H1 (cell line): ENCODE results near the gene PGF. TPM values are rescaled to one million over a fixed set of nuclear protein-coding genes. Genes with fewer than 3 reads are reported as not detected.

Source experiments
- CTCF ChIA-PET: fragments of 300-600 bp; sonication (Branson Sonifier 250); formaldehyde crosslinking; loops from one replicate; lab custom pipeline; 2021; ENCODE audit not compliant: partially characterized antibody; lab: Charles Lee
- POLR2A ChIA-PET: fragments of 300-600 bp; sonication (Branson Sonifier 250); formaldehyde crosslinking; loops from one replicate; lab custom pipeline; 2021; ENCODE audit warnings: inconsistent platforms; ENCODE audit not compliant: partially characterized antibody; lab: Charles Lee
- DNase-seq, 2 experiments: peaks; one replicate each; pipeline versions ENCODE4 v3.0.0 to v3.0.0-alpha.2; 2010 to 2022; ENCODE audit warnings: low spot score in 2 of 2, low read depth in 1 of 2, mixed read lengths in 1 of 2
- FAIRE-seq: peaks from 2 replicates; lab custom pipeline; 2011; peaks lifted over from hg19 to GRCh38; lab: Jason Lieb, UNC
- H2AFZ ChIP-seq: 2 replicates; pipeline ENCODE4 v1.8.1; 2012; ENCODE audit warnings: low read length, inconsistent platforms
- H2AK5ac ChIP-seq: 2 replicates; pipeline ENCODE4 v1.6.1; 2013; ENCODE audit warnings: low read depth, low read length
- H2BK120ac ChIP-seq: replicated peaks from 2 replicates; pipeline ENCODE3; 2013; ENCODE audit warnings: low read depth, low read length, inconsistent platforms
- H2BK12ac ChIP-seq: 2 replicates; pipeline ENCODE4 v1.6.1; 2013; ENCODE audit warnings: low read depth, low read length
- H2BK15ac ChIP-seq: 2 replicates; pipeline ENCODE4 v1.6.1; 2013; ENCODE audit warnings: low read length
- H2BK20ac ChIP-seq: 2 replicates; pipeline ENCODE4 v1.6.1; 2013; ENCODE audit warnings: low read length
- H2BK5ac ChIP-seq: 2 replicates; pipeline ENCODE4 v1.6.1; 2013; ENCODE audit warnings: low read depth, low read length
- H3K14ac ChIP-seq: 2 replicates; pipeline ENCODE4 v1.6.1; 2013; ENCODE audit warnings: inconsistent platforms; ENCODE audit not compliant: insufficient read length
- H3K18ac ChIP-seq: 2 replicates; pipeline ENCODE4 v1.6.1; 2013; ENCODE audit warnings: low read length; ENCODE audit errors: extremely low read depth
- H3K23ac ChIP-seq: 2 replicates; pipeline ENCODE4 v1.6.1; 2013; ENCODE audit warnings: inconsistent platforms; ENCODE audit not compliant: insufficient read length
- H3K23me2 ChIP-seq: 2 replicates; pipeline ENCODE4 v1.6.1; 2013; ENCODE audit warnings: low read depth, low read length
- H3K27ac ChIP-seq: 2 replicates; pipeline ENCODE4 v1.6.1; 2011; ENCODE audit warnings: low read depth, low read length, inconsistent platforms
- H3K27me3 ChIP-seq, 4 experiments: replicated peaks in 1 of 4; 1 replicate in 1 of 4; 2 replicates in 3 of 4; pipeline versions ENCODE4 v1.6.1 to v1.8.1; 2011 to 2013; ENCODE audit warnings: low read length in 3 of 4, mild to moderate bottlenecking in 3 of 4, inconsistent platforms in 2 of 4, mixed read lengths in 2 of 4, moderate library complexity in 1 of 4; ENCODE audit not compliant: control insufficient read depth in 3 of 4, insufficient read depth in 3 of 4; ENCODE audit errors: extremely low read depth in 1 of 4
- H3K36me3 ChIP-seq, 4 experiments: 2 replicates each; pipeline versions ENCODE4 v1.6.1 to v1.8.1; 2011 to 2013; ENCODE audit warnings: mild to moderate bottlenecking in 4 of 4, low read length in 3 of 4, moderate library complexity in 2 of 4, control low read depth in 1 of 4, inconsistent platforms in 1 of 4; ENCODE audit not compliant: insufficient read depth in 4 of 4, control insufficient read depth in 2 of 4
- H3K4ac ChIP-seq: replicated peaks from 2 replicates; pipeline ENCODE3; 2013; ENCODE audit warnings: low read length, low read depth, mixed read lengths, inconsistent platforms; ENCODE audit not compliant: insufficient read length
- H3K4me1 ChIP-seq, 4 experiments: replicated peaks in 1 of 4; 1 replicate in 1 of 4; 2 replicates in 3 of 4; pipeline versions ENCODE4 v1.6.1 to v1.8.1; 2011 to 2013; ENCODE audit warnings: low read length in 3 of 4, inconsistent platforms in 2 of 4, mixed read lengths in 1 of 4; ENCODE audit not compliant: insufficient read depth in 4 of 4, control insufficient read depth in 3 of 4
- H3K4me2 ChIP-seq, 2 experiments: 2 replicates each; pipeline versions ENCODE4 v1.6.1 to v1.8.1; 2011 to 2013; ENCODE audit warnings: low read depth in 2 of 2, low read length in 2 of 2, control low read depth in 1 of 2, inconsistent platforms in 1 of 2, mild to moderate bottlenecking in 1 of 2; ENCODE audit not compliant: insufficient read depth in 1 of 2
- H3K4me3 ChIP-seq, 4 experiments: fragments of 200-600, 300-600 bp in 1 of 4; sonication (generic), shearing (Covaris generic), sonication (Bioruptor Twin) in 1 of 4; 2 replicates each; pipeline versions ENCODE4 v1.5.1 to v1.8.1; 2011 to 2016; ENCODE audit warnings: low read length in 4 of 4, low read depth in 3 of 4, control low read depth in 2 of 4, inconsistent platforms in 2 of 4, mild to moderate bottlenecking in 2 of 4, mixed read lengths in 1 of 4, moderate library complexity in 1 of 4; ENCODE audit not compliant: insufficient read depth in 2 of 4; ENCODE audit errors: extremely low read depth in 1 of 4
- H3K56ac ChIP-seq: replicated peaks from 2 replicates; pipeline ENCODE3; 2013; ENCODE audit warnings: low read depth, mild to moderate bottlenecking, mixed read lengths, low read length, inconsistent platforms; ENCODE audit not compliant: insufficient read length
- H3K79me1 ChIP-seq: 2 replicates; pipeline ENCODE4 v1.6.1; 2013; ENCODE audit warnings: low read depth, low read length, control low read depth
- H3K79me2 ChIP-seq, 2 experiments: 2 replicates each; pipeline versions ENCODE4 v1.6.1 to v1.8.1; 2012 to 2013; ENCODE audit warnings: low read length in 2 of 2, mild to moderate bottlenecking in 2 of 2, inconsistent platforms in 1 of 2; ENCODE audit not compliant: insufficient read depth in 2 of 2, control insufficient read depth in 1 of 2
- H3K9ac ChIP-seq, 4 experiments: replicated peaks in 1 of 4; 1 replicate in 1 of 4; 2 replicates in 3 of 4; pipeline versions ENCODE4 v1.6.1 to v1.8.1; 2011 to 2013; ENCODE audit warnings: low read depth in 3 of 4, low read length in 3 of 4, control low read depth in 2 of 4, mild to moderate bottlenecking in 2 of 4, moderate library complexity in 2 of 4, inconsistent platforms in 1 of 4; ENCODE audit errors: extremely low read depth in 1 of 4
- H3K9me3 ChIP-seq, 2 experiments: 2 replicates each; pipeline versions ENCODE4 v1.6.1 to v1.8.1; 2012 to 2013; ENCODE audit warnings: mild to moderate bottlenecking in 2 of 2, moderate library complexity in 2 of 2, control low read depth in 1 of 2, inconsistent platforms in 1 of 2, low read depth in 1 of 2, low read length in 1 of 2, mixed read lengths in 1 of 2; ENCODE audit not compliant: insufficient read depth in 2 of 2
- H4K20me1 ChIP-seq, 2 experiments: replicated peaks in 1 of 2; 2 replicates each; pipeline versions ENCODE3 to v1.8.1; 2011 to 2013; ENCODE audit warnings: inconsistent platforms in 2 of 2, low read length in 2 of 2, mild to moderate bottlenecking in 1 of 2; ENCODE audit not compliant: insufficient read depth in 2 of 2, control insufficient read depth in 1 of 2
- H4K5ac ChIP-seq: 2 replicates; pipeline ENCODE4 v1.6.1; 2013; ENCODE audit warnings: low read length, low read depth, mixed read lengths, inconsistent platforms; ENCODE audit not compliant: insufficient read length
- H4K8ac ChIP-seq: 2 replicates; pipeline ENCODE4 v1.8.0; 2013; ENCODE audit warnings: mild to moderate bottlenecking, moderate library complexity, low read length, inconsistent platforms; ENCODE audit not compliant: insufficient read depth; ENCODE audit errors: extremely low read depth
- H4K91ac ChIP-seq: replicated peaks from 2 replicates; pipeline ENCODE3; 2013; ENCODE audit warnings: low read length, mixed read lengths, inconsistent platforms; ENCODE audit not compliant: insufficient read length
- BACH1 ChIP-seq: IDR thresholded peaks from 2 replicates; pipeline ENCODE4 v1.6.1; 2012; ENCODE audit warnings: low read length, improper control_type of control experiment
- CHD1 ChIP-seq: IDR thresholded peaks from 2 replicates; pipeline ENCODE4 v1.6.1; 2012; ENCODE audit warnings: low read depth, low read length, improper control_type of control experiment
- CTBP2 ChIP-seq: IDR thresholded peaks from 2 replicates; pipeline ENCODE4 v1.7.0; 2011; ENCODE audit warnings: borderline replicate concordance, mild to moderate bottlenecking, moderate library complexity, mixed read lengths, low read length; ENCODE audit not compliant: insufficient read depth, insufficient read length
- HDAC2 ChIP-seq, 2 experiments: fragments of 300-600 bp in 1 of 2; sonication (generic) in 1 of 2; IDR thresholded peaks; 2 replicates each; pipeline ENCODE4 v1.6.1; 2011 to 2012; ENCODE audit warnings: low read depth in 2 of 2, low read length in 2 of 2, mild to moderate bottlenecking in 2 of 2, moderate library complexity in 2 of 2, borderline replicate concordance in 1 of 2, inconsistent platforms in 1 of 2
- HDAC6 ChIP-seq: IDR thresholded peaks from one replicate; pipeline ENCODE4 v1.7.1; 2012; ENCODE audit warnings: low read depth, mild to moderate bottlenecking, inconsistent platforms, low read length, moderate library complexity
- KDM1A ChIP-seq: fragments of 200-600, 300-600 bp; sonication (generic); IDR thresholded peaks from 2 replicates; pipeline ENCODE4 v1.7.1; 2016; ENCODE audit warnings: mild to moderate bottlenecking, low read length, borderline replicate concordance
- POLR2AphosphoS5 ChIP-seq: IDR thresholded peaks from 2 replicates; pipeline ENCODE4 v1.6.1; 2011; ENCODE audit warnings: low read depth, low read length
- TAF1 ChIP-seq: IDR thresholded peaks from 2 replicates; pipeline ENCODE4 v1.6.1; 2011; ENCODE audit warnings: mild to moderate bottlenecking, low read depth, low read length
- TEAD4 ChIP-seq: IDR thresholded peaks from 2 replicates; pipeline ENCODE4 v1.6.1; 2012; ENCODE audit warnings: low read depth, low read length, inconsistent platforms, mixed read lengths
- WGBS, 2 experiments: shearing (Covaris generic) in 1 of 2; methylation state at CpG; one replicate each; pipeline versions ENCODE4 v1.1.6 to v1.1.7; 2013 to 2015; ENCODE audit warnings: low lambda C conversion rate in 2 of 2, mixed read lengths in 2 of 2, inconsistent platforms in 1 of 2, low coverage in 1 of 2, missing lambda C conversion rate in 1 of 2; ENCODE audit not compliant: insufficient replicate concordance in 2 of 2, insufficient coverage in 1 of 2, insufficient read length in 1 of 2; ENCODE audit errors: extremely low coverage in 1 of 2, missing lambda C conversion rate in 1 of 2; 5-methylcytosine and 5-hydroxymethylcytosine counted together
- polyA plus RNA-seq, 7 experiments: library from polyadenylated mRNA; depleted of rRNA in 3 of 7; stranded (reverse) in 5 of 7; unstranded in 2 of 7; fragments of >200 nt in 5 of 7; fragments of 200-250 nt in 2 of 7; gene quantifications; 1 replicate in 5 of 7; 2 replicates in 1 of 7; 4 replicates in 1 of 7; pipeline versions ENCODE4 v1.2.1 to v1.2.3, GENCODE V29; 2011 to 2013; ENCODE audit warnings: missing spikeins in 2 of 7, mixed read lengths in 2 of 7
- total RNA-seq: library from RNA; stranded (reverse); fragmentation: NEBNext Ultra II Directional; extraction: Animal tissue kit (Norgen Biotek cat#: 25700); gene quantifications from 2 replicates; pipeline ENCODE4 v1.2.1, GENCODE V29; 2021
- TF ChIP-seq, protein P1 (sequence below), 3 experiments: IDR thresholded peaks; 1 replicate in 2 of 3; 2 replicates in 1 of 3; pipeline versions ENCODE4 v1.5.1 to v1.6.1; 2011; ENCODE audit warnings: low read length in 3 of 3, mild to moderate bottlenecking in 3 of 3, inconsistent platforms in 2 of 3, low read depth in 1 of 3, moderate library complexity in 1 of 3; ENCODE audit not compliant: insufficient read depth in 1 of 3; ENCODE audit errors: control extremely low read depth in 1 of 3

The PGF gene
- total and polyA plus RNA-seq, 2 of the 8 experiments (the other 6 are each of a cell fraction or from before 2014, with no cell fraction given) = 2.1 to 4.1 TPM

GRCh38 chr14:74921053-74921620 is 34.3 kb downstream of the PGF start:
- Histone ChIP-seq H3K9me3 (no peaks in the 10 kb centered on the region), H4K20me1 (no peaks in the 10 kb centered on the region), H3K14ac (no peak overlapping the region), H3K27ac (no peak overlapping the region), H3K79me1 (no peaks in the 10 kb centered on the region), H3K23ac (no peak overlapping the region), H2AK5ac (no peak overlapping the region), H3K9ac (no peak overlapping the region), H2BK15ac (no peak overlapping the region), H3K79me2 (no peaks in the 10 kb centered on the region), H3K4me1 (no peaks in the 10 kb centered on the region; a peak in 1 of 7 replicates), H3K4ac (no peak overlapping the region), H2BK20ac (no peak overlapping the region), H3K27me3 (0 out of 7 replicates have a peak, but pooled peaks cover 0 to 2% (median 0%) of the 10 kb centered on the region in 4 experiments), H2BK5ac (no peak overlapping the region), H3K56ac (no peak overlapping the region), H4K5ac (no peak overlapping the region), H3K36me3 (peaks cover 0 to 3% (median 0%) of the 10 kb centered on the region in 4 experiments; a peak in 3 of 8 replicates), H2AFZ (no peak overlapping the region), H3K18ac (no peak overlapping the region), H4K8ac (no peak overlapping the region), H3K4me3 (no peak overlapping the region), H2BK120ac (no peak overlapping the region), H3K23me2 (peaks cover 2% of the 10 kb centered on the region; the same call in 1 of the 2 replicates), H3K4me2 (no peak overlapping the region), H2BK12ac (no peak overlapping the region), H4K91ac (no peak overlapping the region)
- WGBS, 2 experiments = 82% methylated on average over 18 of the region's 19 CpGs; no CpG with 5 or more reads in 1 of the 2 experiments
- ChIA-PET POLR2A (interaction anchor here (1.8 to 3.6 kb wide), 3 partner anchors 12 to 41 kb away, joined by 4 to 16 read pairs (median 4); no protein-coding TSS in a partner anchor), CTCF (interaction anchor here (2.5 to 4.3 kb wide), 5 partner anchors 10 to 168 kb away, joined by 15 to 36 read pairs (median 19); no protein-coding TSS in a partner anchor)
- FAIRE-seq (no peak), DNase-seq (no peak)
- TF ChIP-seq CHD1 (no peak), HDAC2 (IDR thresholded peaks at IDR 0.05; ENCODE audit: borderline replicate concordance in 1 of 2, low read depth in 2 of 2, low read length in 2 of 2) (no peak), BACH1 (no peak), CTBP2 (no peak), TEAD4 (no peak), HDAC6 (no peak), POLR2AphosphoS5 (no peak), KDM1A (no peak), TAF1 (no peak)
- TF ChIP-seq, protein P1, sequence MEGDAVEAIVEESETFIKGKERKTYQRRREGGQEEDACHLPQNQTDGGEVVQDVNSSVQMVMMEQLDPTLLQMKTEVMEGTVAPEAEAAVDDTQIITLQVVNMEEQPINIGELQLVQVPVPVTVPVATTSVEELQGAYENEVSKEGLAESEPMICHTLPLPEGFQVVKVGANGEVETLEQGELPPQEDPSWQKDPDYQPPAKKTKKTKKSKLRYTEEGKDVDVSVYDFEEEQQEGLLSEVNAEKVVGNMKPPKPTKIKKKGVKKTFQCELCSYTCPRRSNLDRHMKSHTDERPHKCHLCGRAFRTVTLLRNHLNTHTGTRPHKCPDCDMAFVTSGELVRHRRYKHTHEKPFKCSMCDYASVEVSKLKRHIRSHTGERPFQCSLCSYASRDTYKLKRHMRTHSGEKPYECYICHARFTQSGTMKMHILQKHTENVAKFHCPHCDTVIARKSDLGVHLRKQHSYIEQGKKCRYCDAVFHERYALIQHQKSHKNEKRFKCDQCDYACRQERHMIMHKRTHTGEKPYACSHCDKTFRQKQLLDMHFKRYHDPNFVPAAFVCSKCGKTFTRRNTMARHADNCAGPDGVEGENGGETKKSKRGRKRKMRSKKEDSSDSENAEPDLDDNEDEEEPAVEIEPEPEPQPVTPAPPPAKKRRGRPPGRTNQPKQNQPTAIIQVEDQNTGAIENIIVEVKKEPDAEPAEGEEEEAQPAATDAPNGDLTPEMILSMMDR (IDR thresholded peaks at IDR 0.05; ENCODE audit: control extremely low read depth in 1 of 3, insufficient read depth in 1 of 3, low read depth in 1 of 3, low read length in 3 of 3) = no peak
